Measurements from ENCODE around the gene HPSE2.

HPSE2 gene

GRCh38 chr10:98617906-98618520, 617.6 kb downstream of the HPSE2 start:
- Histone ChIP-seq H3K27me3 (ENCODE audit: control insufficient read depth, insufficient read depth, low read length, poor library complexity, severe bottlenecking) (no peaks in the 10 kb centered on the region), H3K36me3 (ENCODE audit: control insufficient read depth, insufficient read depth, low read length) (no peaks in the 10 kb centered on the region)
- WGBS, 2 experiments = 94 to 98% methylated on average over 6 of the region's 6 CpGs

GRCh38 chr10:98613446-98613845, 622.2 kb downstream of the HPSE2 start:
- 87 to 96% methylated on average over 1 of the region's 1 CpG for WGBS, 2 experiments
- no peaks in the 10 kb centered on the region for H3K4me1 ChIP-seq (ENCODE audit: control insufficient read depth, insufficient read depth, low read length)
- no peaks in the 10 kb centered on the region for H3K36me3 ChIP-seq (ENCODE audit: control insufficient read depth, insufficient read depth, low read length)
- no peak overlapping the region for H3K4me3 ChIP-seq (ENCODE audit: insufficient read depth, low read depth, low read length)
- no peaks in the 10 kb centered on the region for H3K27me3 ChIP-seq (ENCODE audit: control insufficient read depth, insufficient read depth, low read length, poor library complexity, severe bottlenecking)
- no peak overlapping the region for H3K27ac ChIP-seq (ENCODE audit: insufficient read depth, low read depth, low read length, poor library complexity, severe bottlenecking)
- no peaks in the 10 kb centered on the region for H3K9me3 ChIP-seq (ENCODE audit: control insufficient read depth, low read length)

More at GRCh38 chr10:98617906-98618520, 617.6 kb downstream of the HPSE2 start:
- no peak overlapping the region for H3K4me3 ChIP-seq (ENCODE audit: insufficient read depth, low read depth, low read length)
- no peak overlapping the region for H3K27ac ChIP-seq (ENCODE audit: insufficient read depth, low read depth, low read length, poor library complexity, severe bottlenecking)
- no peaks in the 10 kb centered on the region for H3K4me1 ChIP-seq (ENCODE audit: control insufficient read depth, insufficient read depth, low read length)
- no peaks in the 10 kb centered on the region for H3K9me3 ChIP-seq (ENCODE audit: control insufficient read depth, low read length)

DNA sequence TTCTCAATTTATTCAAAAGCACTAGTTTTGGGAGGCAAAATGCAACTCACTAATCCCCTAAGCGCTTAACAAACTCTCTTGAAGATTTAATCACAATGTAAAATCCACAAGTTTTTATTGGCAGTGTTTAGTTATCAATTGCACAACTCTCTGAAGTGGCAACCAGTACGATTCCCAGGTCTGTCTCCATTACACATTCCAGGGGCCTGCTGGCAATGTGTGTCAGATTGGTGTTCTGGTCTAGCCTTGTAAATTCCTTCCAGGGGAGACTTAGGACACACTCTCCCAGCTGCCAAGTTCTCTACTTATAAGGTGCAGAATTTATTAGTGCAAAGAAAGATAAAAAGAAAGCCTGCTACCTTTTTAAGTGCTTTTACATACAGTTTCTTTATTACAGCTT, 624.2 kb downstream of the HPSE2 start:
- 91 to 93% methylated on average over 2 of the region's 2 CpGs for WGBS, 2 experiments
- Histone ChIP-seq H3K4me3 (ENCODE audit: insufficient read depth, low read depth, low read length) (no peak overlapping the region), H3K27ac (ENCODE audit: insufficient read depth, low read depth, low read length, poor library complexity, severe bottlenecking) (no peak overlapping the region), H3K27me3 (ENCODE audit: control insufficient read depth, insufficient read depth, low read length, poor library complexity, severe bottlenecking) (no peaks in the 10 kb centered on the region), H3K4me1 (ENCODE audit: control insufficient read depth, insufficient read depth, low read length) (no peaks in the 10 kb centered on the region), H3K36me3 (ENCODE audit: control insufficient read depth, insufficient read depth, low read length) (no peaks in the 10 kb centered on the region), H3K9me3 (ENCODE audit: control insufficient read depth, low read length) (no peaks in the 10 kb centered on the region)

DNA sequence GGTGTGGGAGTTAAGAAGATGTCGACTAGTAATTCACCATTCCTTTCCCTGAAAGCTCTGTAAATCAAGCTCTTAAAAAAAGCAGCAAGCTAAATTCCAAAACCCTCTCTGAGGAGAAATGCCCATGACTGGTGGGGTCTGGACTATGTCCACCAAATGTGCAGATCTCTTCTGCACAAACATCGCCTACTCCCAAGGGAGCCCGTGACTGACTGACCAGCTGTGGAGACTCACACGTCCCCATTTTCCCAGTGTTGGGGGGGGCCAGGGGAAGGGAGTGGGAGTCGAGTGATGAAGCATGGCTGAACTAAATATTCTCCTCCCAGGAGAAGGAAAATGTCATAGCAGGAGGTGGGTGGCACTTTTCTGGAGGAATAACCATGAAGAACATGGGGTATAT, 624.8 kb downstream of the HPSE2 start:
- Histone ChIP-seq H3K36me3 (ENCODE audit: control insufficient read depth, insufficient read depth, low read length) (no peaks in the 10 kb centered on the region), H3K9me3 (ENCODE audit: control insufficient read depth, low read length) (no peaks in the 10 kb centered on the region), H3K4me3 (ENCODE audit: insufficient read depth, low read depth, low read length) (no peak overlapping the region), H3K27ac (ENCODE audit: insufficient read depth, low read depth, low read length, poor library complexity, severe bottlenecking) (no peak overlapping the region), H3K4me1 (ENCODE audit: control insufficient read depth, insufficient read depth, low read length) (no peaks in the 10 kb centered on the region), H3K27me3 (ENCODE audit: control insufficient read depth, insufficient read depth, low read length, poor library complexity, severe bottlenecking) (no peaks in the 10 kb centered on the region)
- 95 to 99% methylated on average over 5 of the region's 5 CpGs for WGBS, 2 experiments

- Histone ChIP-seq H3K27me3 (ENCODE audit: control insufficient read depth, insufficient read depth, low read length, poor library complexity, severe bottlenecking) (no peaks in the 10 kb centered on the region), H3K27ac (ENCODE audit: insufficient read depth, low read depth, low read length, poor library complexity, severe bottlenecking) (no peak overlapping the region), H3K4me1 (ENCODE audit: control insufficient read depth, insufficient read depth, low read length) (no peaks in the 10 kb centered on the region), H3K36me3 (ENCODE audit: control insufficient read depth, insufficient read depth, low read length) (no peaks in the 10 kb centered on the region), H3K4me3 (ENCODE audit: insufficient read depth, low read depth, low read length) (no peak overlapping the region), H3K9me3 (ENCODE audit: control insufficient read depth, low read length) (no peaks in the 10 kb centered on the region)
- 91% methylated on average over 1 of the region's 1 CpG for WGBS, 2 experiments
Measured at GRCh38 chr10:98610301-98610700, 625.4 kb downstream of the HPSE2 start.

GRCh38 chr10:98609265-98609664, 626.4 kb downstream of the HPSE2 start:
- H3K4me3 ChIP-seq (ENCODE audit: insufficient read depth, low read depth, low read length) = no peak overlapping the region
- no peaks in the 10 kb centered on the region for H3K36me3 ChIP-seq (ENCODE audit: control insufficient read depth, insufficient read depth, low read length)
- 90 to 100% methylated on average over 1 to 2 of the region's 2 CpGs for WGBS, 2 experiments
- no peaks in the 10 kb centered on the region for H3K9me3 ChIP-seq (ENCODE audit: control insufficient read depth, low read length)
- no peak overlapping the region for H3K27ac ChIP-seq (ENCODE audit: insufficient read depth, low read depth, low read length, poor library complexity, severe bottlenecking)
- no peaks in the 10 kb centered on the region for H3K27me3 ChIP-seq (ENCODE audit: control insufficient read depth, insufficient read depth, low read length, poor library complexity, severe bottlenecking)
- no peaks in the 10 kb centered on the region for H3K4me1 ChIP-seq (ENCODE audit: control insufficient read depth, insufficient read depth, low read length)

DNA sequence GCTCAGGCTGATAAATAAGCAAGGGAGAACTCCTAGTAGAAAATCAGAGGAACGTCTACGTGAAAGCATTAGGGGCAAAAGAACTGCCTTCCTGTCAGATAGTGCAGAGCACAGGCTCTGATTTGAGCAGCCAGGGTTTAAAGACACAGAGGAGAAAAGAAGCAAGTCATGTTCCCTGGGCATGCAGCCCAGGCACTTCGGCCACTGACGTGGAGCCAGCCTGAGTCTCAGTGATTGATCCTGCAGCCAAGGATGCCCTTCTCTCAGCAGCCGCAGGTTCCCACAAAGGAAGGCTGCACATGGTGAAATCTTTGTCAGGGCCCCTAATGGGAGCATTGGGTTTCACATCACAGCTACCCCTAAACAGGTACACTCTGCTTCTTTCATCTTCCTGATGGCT, 627.2 kb downstream of the HPSE2 start:
- WGBS, 2 experiments = 73 to 77% methylated on average over 5 of the region's 5 CpGs
- Histone ChIP-seq H3K36me3 (ENCODE audit: control insufficient read depth, insufficient read depth, low read length) (no peaks in the 10 kb centered on the region), H3K9me3 (ENCODE audit: control insufficient read depth, low read length) (no peaks in the 10 kb centered on the region), H3K4me1 (ENCODE audit: control insufficient read depth, insufficient read depth, low read length) (no peaks in the 10 kb centered on the region), H3K27me3 (ENCODE audit: control insufficient read depth, insufficient read depth, low read length, poor library complexity, severe bottlenecking) (no peaks in the 10 kb centered on the region), H3K27ac (ENCODE audit: insufficient read depth, low read depth, low read length, poor library complexity, severe bottlenecking) (no peak overlapping the region), H3K4me3 (ENCODE audit: insufficient read depth, low read depth, low read length) (no peak overlapping the region)

- Histone ChIP-seq H3K36me3 (ENCODE audit: control insufficient read depth, insufficient read depth, low read length) (no peaks in the 10 kb centered on the region), H3K4me1 (ENCODE audit: control insufficient read depth, insufficient read depth, low read length) (no peaks in the 10 kb centered on the region), H3K4me3 (ENCODE audit: insufficient read depth, low read depth, low read length) (no peak overlapping the region), H3K27ac (ENCODE audit: insufficient read depth, low read depth, low read length, poor library complexity, severe bottlenecking) (no peak overlapping the region), H3K27me3 (ENCODE audit: control insufficient read depth, insufficient read depth, low read length, poor library complexity, severe bottlenecking) (no peaks in the 10 kb centered on the region), H3K9me3 (ENCODE audit: control insufficient read depth, low read length) (no peaks in the 10 kb centered on the region)
Measured at GRCh38 chr10:98602224-98602623, 633.4 kb downstream of the HPSE2 start.

DNA sequence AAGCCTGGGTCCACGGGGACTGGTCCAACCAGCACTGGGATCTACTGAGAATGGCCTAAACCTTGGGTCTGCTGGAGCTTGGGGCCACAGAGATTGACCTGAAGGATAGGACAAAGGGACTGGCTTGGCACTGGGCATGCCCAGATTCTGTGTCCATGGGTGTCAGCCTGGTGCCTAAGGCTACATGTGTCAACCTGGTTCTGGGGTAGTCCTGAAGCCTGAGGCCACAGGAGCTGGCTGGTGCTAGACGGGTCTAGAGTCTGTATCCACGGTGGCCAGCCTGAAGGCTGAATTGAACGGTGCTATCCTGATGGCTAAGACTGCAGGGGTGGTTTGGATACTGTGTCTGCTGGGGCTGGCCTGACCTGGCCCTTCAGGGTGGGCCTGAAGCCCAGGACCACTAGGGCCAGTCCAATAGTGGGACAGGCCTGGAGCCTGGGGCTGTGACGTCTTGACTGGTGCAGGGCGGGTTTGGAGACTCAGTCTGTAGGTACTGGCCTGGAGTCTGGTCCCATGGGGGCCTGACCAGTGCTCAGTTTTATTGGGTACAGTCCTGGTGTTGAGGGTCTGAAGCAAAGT, 636.5 kb downstream of the HPSE2 start:
- Histone ChIP-seq H3K27ac (ENCODE audit: insufficient read depth, low read depth, low read length, poor library complexity, severe bottlenecking) (no peak overlapping the region), H3K9me3 (ENCODE audit: control insufficient read depth, low read length) (no peaks in the 10 kb centered on the region), H3K36me3 (ENCODE audit: control insufficient read depth, insufficient read depth, low read length) (no peaks in the 10 kb centered on the region), H3K4me3 (ENCODE audit: insufficient read depth, low read depth, low read length) (no peak overlapping the region), H3K4me1 (ENCODE audit: control insufficient read depth, insufficient read depth, low read length) (no peaks in the 10 kb centered on the region), H3K27me3 (ENCODE audit: control insufficient read depth, insufficient read depth, low read length, poor library complexity, severe bottlenecking) (no peaks in the 10 kb centered on the region)
- 96 to 97% methylated on average over 6 of the region's 6 CpGs for WGBS, 2 experiments

GRCh38 chr10:98596404-98596803, 639.2 kb downstream of the HPSE2 start:
- Histone ChIP-seq H3K27ac (ENCODE audit: insufficient read depth, low read depth, low read length, poor library complexity, severe bottlenecking) (no peak overlapping the region), H3K27me3 (ENCODE audit: control insufficient read depth, insufficient read depth, low read length, poor library complexity, severe bottlenecking) (no peaks in the 10 kb centered on the region), H3K4me1 (ENCODE audit: control insufficient read depth, insufficient read depth, low read length) (no peaks in the 10 kb centered on the region), H3K36me3 (ENCODE audit: control insufficient read depth, insufficient read depth, low read length) (no peaks in the 10 kb centered on the region), H3K4me3 (ENCODE audit: insufficient read depth, low read depth, low read length) (no peak overlapping the region), H3K9me3 (ENCODE audit: control insufficient read depth, low read length) (no peaks in the 10 kb centered on the region)
- WGBS, 2 experiments = 100% methylated on average over 1 of the region's 2 CpGs

Measured in ectodermal cell (in vitro differentiated cells).